Esophagus muscularis mucosa (tissue), 4 donors: ENCODE results near the gene MRPL23.

Source experiments
- EP300 ChIP-seq: sonication (generic); formaldehyde crosslinking; IDR thresholded peaks from one replicate; pipeline ENCODE4 v1.6.1; 2017; ENCODE audit warnings: antibody characterized with exemption
- POLR2A ChIP-seq: fragments of 450-650 bp; IDR thresholded peaks from one replicate; pipeline ENCODE4 v1.6.1; 2017; ENCODE audit warnings: antibody characterized with exemption, moderate library complexity, mild to moderate bottlenecking, low read depth
- TF ChIP-seq, protein P1 (sequence below), 3 experiments: fragments of 200-600 bp in 2 of 3; fragments of 450-650 bp in 1 of 3; sonication (generic) in 2 of 3; IDR thresholded peaks; one replicate each; pipeline ENCODE4 v1.5.1; 2017 to 2019; ENCODE audit warnings: antibody characterized with exemption in 3 of 3, mild to moderate bottlenecking in 2 of 3, moderate library complexity in 1 of 3

DNA sequence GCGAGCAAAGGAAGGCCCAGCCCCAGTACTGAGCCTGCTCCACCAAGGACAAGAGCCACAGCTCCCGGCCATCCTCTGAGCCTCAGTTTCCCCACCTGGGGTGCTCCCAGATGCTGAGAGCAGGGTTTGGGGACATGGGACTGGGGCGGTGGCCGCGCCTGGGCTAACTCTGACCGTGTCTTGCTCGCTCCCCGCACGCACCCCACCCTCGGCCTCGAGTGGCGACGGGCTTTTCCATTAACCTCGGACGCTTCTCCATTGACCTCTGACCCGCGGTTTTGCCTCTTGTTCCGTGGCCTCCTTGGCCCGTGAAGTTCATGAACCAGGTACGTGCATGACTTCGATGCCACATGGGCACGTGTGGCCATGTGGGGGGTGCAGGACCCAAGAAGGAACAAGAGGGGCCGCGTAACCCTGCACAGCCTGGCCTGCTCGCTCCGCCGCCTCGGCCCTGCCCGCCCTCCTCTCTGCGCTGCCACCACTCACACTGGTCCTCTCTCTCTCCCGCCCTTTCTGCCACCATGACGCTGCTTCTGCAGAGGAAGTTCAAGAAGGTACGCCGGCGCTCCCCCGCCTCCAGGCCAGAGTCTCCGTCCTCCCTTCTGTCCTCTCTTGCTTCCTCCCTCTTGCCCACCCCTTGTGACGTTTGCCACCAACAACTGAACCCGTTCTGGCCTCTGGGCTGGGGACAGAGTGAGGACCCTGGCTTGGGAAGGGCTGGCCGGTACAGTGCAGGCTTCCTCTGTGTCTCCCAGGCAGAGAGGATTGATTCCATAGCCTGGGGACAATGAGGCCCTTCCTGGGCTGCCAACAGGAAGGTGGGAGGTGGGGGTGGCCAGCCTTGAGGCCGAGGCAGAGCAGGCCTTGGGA, 20.7 kb upstream of the MRPL23 start:
- TF ChIP-seq POLR2A (no peak), EP300 (no peak)
- TF ChIP-seq, protein P1, sequence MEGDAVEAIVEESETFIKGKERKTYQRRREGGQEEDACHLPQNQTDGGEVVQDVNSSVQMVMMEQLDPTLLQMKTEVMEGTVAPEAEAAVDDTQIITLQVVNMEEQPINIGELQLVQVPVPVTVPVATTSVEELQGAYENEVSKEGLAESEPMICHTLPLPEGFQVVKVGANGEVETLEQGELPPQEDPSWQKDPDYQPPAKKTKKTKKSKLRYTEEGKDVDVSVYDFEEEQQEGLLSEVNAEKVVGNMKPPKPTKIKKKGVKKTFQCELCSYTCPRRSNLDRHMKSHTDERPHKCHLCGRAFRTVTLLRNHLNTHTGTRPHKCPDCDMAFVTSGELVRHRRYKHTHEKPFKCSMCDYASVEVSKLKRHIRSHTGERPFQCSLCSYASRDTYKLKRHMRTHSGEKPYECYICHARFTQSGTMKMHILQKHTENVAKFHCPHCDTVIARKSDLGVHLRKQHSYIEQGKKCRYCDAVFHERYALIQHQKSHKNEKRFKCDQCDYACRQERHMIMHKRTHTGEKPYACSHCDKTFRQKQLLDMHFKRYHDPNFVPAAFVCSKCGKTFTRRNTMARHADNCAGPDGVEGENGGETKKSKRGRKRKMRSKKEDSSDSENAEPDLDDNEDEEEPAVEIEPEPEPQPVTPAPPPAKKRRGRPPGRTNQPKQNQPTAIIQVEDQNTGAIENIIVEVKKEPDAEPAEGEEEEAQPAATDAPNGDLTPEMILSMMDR (IDR thresholded peaks at IDR 0.05): no peak
